GM04503 (cell line): ENCODE data around the gene SNHG17.
"Not testable (repeated sequence)": the region's sequence is repeated elsewhere in the genome, so short reads cannot be mapped to it uniquely, and the experiment has no call there.

ENCODE experiments used
- DNase-seq: peaks from one replicate; pipeline ENCODE4 v3.0.0-alpha.2; 2012; ENCODE audit warnings: low read depth

The SNHG17 gene

GRCh38 chr20:38434770-38435554, at the start of gene SNHG17:
Gene SNHG17 (minus strand): TSS chr20:38435328.
- peak; percentile 44 for DNase-seq

GRCh38 chr20:38479596-38479995, 44.5 kb upstream of the SNHG17 start:
- no peak for DNase-seq

- DNase-seq = no peak
Measured at GRCh38 chr20:38477747-38478146, 42.6 kb upstream of the SNHG17 start.

- no peak for DNase-seq
Measured at GRCh38 chr20:38473367-38473795, 38.3 kb upstream of the SNHG17 start.

GRCh38 chr20:38472513-38473366, 37.6 kb upstream of the SNHG17 start, which contains the start of gene RALGAPB:
Gene RALGAPB (plus strand): TSS chr20:38472843. CDS start chr20:38488433, 15,590 bp downstream.
- peak; percentile 79 for DNase-seq

- no peak for DNase-seq
Measured at GRCh38 chr20:38471987-38472512, 36.9 kb upstream of the SNHG17 start.

GRCh38 chr20:38471245-38471644, 36.1 kb upstream of the SNHG17 start:
- no peak for DNase-seq

- no peak for DNase-seq
Measured at GRCh38 chr20:38466983-38467382, 31.9 kb upstream of the SNHG17 start.

- DNase-seq = no peak
Measured at GRCh38 chr20:38466171-38466570, 31.0 kb upstream of the SNHG17 start.

- DNase-seq = not testable (repeated sequence)
Measured at GRCh38 chr20:38461569-38461968, 26.4 kb upstream of the SNHG17 start.

- DNase-seq = not testable (repeated sequence)
Measured at GRCh38 chr20:38461167-38461566, 26.0 kb upstream of the SNHG17 start.

GRCh38 chr20:38460631-38461030, 25.5 kb upstream of the SNHG17 start:
- not testable (repeated sequence) for DNase-seq

GRCh38 chr20:38460040-38460623, 25.0 kb upstream of the SNHG17 start:
- DNase-seq = no peak

GRCh38 chr20:38458314-38458713, 23.2 kb upstream of the SNHG17 start:
- no peak for DNase-seq

- no peak for DNase-seq
Measured at GRCh38 chr20:38454556-38455473, 19.7 kb upstream of the SNHG17 start.

GRCh38 chr20:38453941-38454340, 18.8 kb upstream of the SNHG17 start:
- no peak for DNase-seq

GRCh38 chr20:38452880-38453624, 17.9 kb upstream of the SNHG17 start:
- DNase-seq = no peak

GRCh38 chr20:38450412-38450975, 15.4 kb upstream of the SNHG17 start:
- no peak for DNase-seq

GRCh38 chr20:38449046-38449445, 13.9 kb upstream of the SNHG17 start:
- no peak for DNase-seq
